Mesenchymal stem cell (in vitro differentiated cells and primary cell): ENCODE data around the gene CUL2.

Experiments used
- DNase-seq: peaks from one replicate; pipeline ENCODE4 v3.0.0-alpha.2; 2013
- H2AFZ ChIP-seq: one replicate; pipeline ENCODE4 v1.6.1; 2013; ENCODE audit warnings: low read depth, mild to moderate bottlenecking, control low read depth, inconsistent platforms, low read length, moderate library complexity
- H2AK5ac ChIP-seq: 2 replicates; pipeline ENCODE4 v1.6.1; 2013; ENCODE audit warnings: low read length, moderate library complexity, mild to moderate bottlenecking, inconsistent platforms; ENCODE audit not compliant: severe bottlenecking
- H2BK120ac ChIP-seq: one replicate; pipeline ENCODE4 v1.6.1; 2013; ENCODE audit warnings: low read depth, mild to moderate bottlenecking, inconsistent platforms, low read length, moderate library complexity
- H2BK12ac ChIP-seq, 2 experiments: one replicate each; pipeline ENCODE4 v1.6.1; 2013; ENCODE audit warnings: inconsistent platforms in 2 of 2, low read length in 2 of 2, mild to moderate bottlenecking in 2 of 2, moderate library complexity in 2 of 2, control low read depth in 1 of 2
- H2BK15ac ChIP-seq: one replicate; pipeline ENCODE4 v1.6.1; 2013; ENCODE audit warnings: mild to moderate bottlenecking, low read depth, inconsistent platforms; ENCODE audit not compliant: poor library complexity, severe bottlenecking
- H2BK5ac ChIP-seq: 2 replicates; pipeline ENCODE4 v1.6.1; 2013; ENCODE audit warnings: low read depth, mild to moderate bottlenecking, low read length, control low read depth, inconsistent platforms; ENCODE audit not compliant: poor library complexity, severe bottlenecking
- H3K14ac ChIP-seq, 2 experiments: one replicate each; pipeline ENCODE4 v1.6.1; 2013; ENCODE audit warnings: inconsistent platforms in 2 of 2, low read length in 2 of 2, control low read depth in 1 of 2, mild to moderate bottlenecking in 1 of 2, moderate library complexity in 1 of 2
- H3K18ac ChIP-seq, 2 experiments: one replicate each; pipeline ENCODE4 v1.6.1; 2013; ENCODE audit warnings: inconsistent platforms in 2 of 2, low read length in 2 of 2, control low read depth in 1 of 2, low read depth in 1 of 2, mild to moderate bottlenecking in 1 of 2
- H3K23ac ChIP-seq, 2 experiments: one replicate each; pipeline ENCODE4 v1.6.1; 2013; ENCODE audit warnings: inconsistent platforms in 2 of 2, low read length in 2 of 2, mild to moderate bottlenecking in 2 of 2, moderate library complexity in 2 of 2, control low read depth in 1 of 2
- H3K27ac ChIP-seq: 2 replicates; pipeline ENCODE4 v1.5.1; 2013; ENCODE audit warnings: mild to moderate bottlenecking, moderate library complexity, low read length, control low read depth, inconsistent platforms; ENCODE audit not compliant: poor library complexity, severe bottlenecking
- H3K27me3 ChIP-seq, 2 experiments: 2 replicates each; pipeline versions ENCODE4 v1.6.1 to v1.7.0; 2013; ENCODE audit warnings: low read length in 2 of 2, mild to moderate bottlenecking in 2 of 2, moderate library complexity in 2 of 2, control low read depth in 1 of 2, inconsistent platforms in 1 of 2; ENCODE audit not compliant: control insufficient read depth in 1 of 2, insufficient read depth in 1 of 2
- H3K36me3 ChIP-seq, 2 experiments: 2 replicates each; pipeline versions ENCODE4 v1.6.1 to v1.7.0; 2013; ENCODE audit warnings: low read length in 2 of 2, control low read depth in 1 of 2, inconsistent platforms in 1 of 2, low read depth in 1 of 2, mild to moderate bottlenecking in 1 of 2; ENCODE audit not compliant: insufficient read depth in 2 of 2, control insufficient read depth in 1 of 2
- H3K4ac ChIP-seq, 2 experiments: one replicate each; pipeline ENCODE4 v1.6.1; 2013; ENCODE audit warnings: inconsistent platforms in 2 of 2, low read length in 2 of 2, mild to moderate bottlenecking in 2 of 2, moderate library complexity in 2 of 2, control low read depth in 1 of 2, low read depth in 1 of 2
- H3K4me1 ChIP-seq: 2 replicates; pipeline ENCODE4 v1.6.1; 2013; ENCODE audit warnings: low read depth, low read length, control low read depth; ENCODE audit not compliant: control insufficient read depth, insufficient read depth
- H3K4me2 ChIP-seq: 2 replicates; pipeline ENCODE4 v1.6.1; 2013; ENCODE audit warnings: low read length, mild to moderate bottlenecking, inconsistent platforms; ENCODE audit not compliant: poor library complexity, severe bottlenecking
- H3K4me3 ChIP-seq, 2 experiments: 2 replicates each; pipeline versions ENCODE4 v1.5.1 to v1.7.0; 2013; ENCODE audit warnings: low read length in 2 of 2, mild to moderate bottlenecking in 2 of 2, control low read depth in 1 of 2, low read depth in 1 of 2; ENCODE audit not compliant: insufficient read depth in 1 of 2
- H3K79me1 ChIP-seq: replicated peaks from 2 replicates; pipeline ENCODE4 v1.6.1; 2013; ENCODE audit warnings: mild to moderate bottlenecking, control low read depth, low read length, inconsistent platforms; ENCODE audit not compliant: poor library complexity, severe bottlenecking
- H3K9ac ChIP-seq: 2 replicates; pipeline ENCODE4 v1.7.0; 2013; ENCODE audit warnings: mild to moderate bottlenecking, low read length, moderate library complexity
- H3K9me3 ChIP-seq: 2 replicates; pipeline ENCODE4 v1.7.0; 2013; ENCODE audit warnings: mild to moderate bottlenecking, low read length; ENCODE audit not compliant: control insufficient read depth
- H4K8ac ChIP-seq: one replicate; pipeline ENCODE4 v1.6.1; 2013; ENCODE audit warnings: inconsistent platforms, mild to moderate bottlenecking, low read length, moderate library complexity
- H4K91ac ChIP-seq: one replicate; pipeline ENCODE4 v1.6.1; 2013; ENCODE audit warnings: mild to moderate bottlenecking, low read length, inconsistent platforms
- WGBS: methylation state at CpG from one replicate; pipeline ENCODE4 v1.1.7; 2013; ENCODE audit warnings: mixed read lengths; 5-methylcytosine and 5-hydroxymethylcytosine counted together

CUL2 gene

DNA sequence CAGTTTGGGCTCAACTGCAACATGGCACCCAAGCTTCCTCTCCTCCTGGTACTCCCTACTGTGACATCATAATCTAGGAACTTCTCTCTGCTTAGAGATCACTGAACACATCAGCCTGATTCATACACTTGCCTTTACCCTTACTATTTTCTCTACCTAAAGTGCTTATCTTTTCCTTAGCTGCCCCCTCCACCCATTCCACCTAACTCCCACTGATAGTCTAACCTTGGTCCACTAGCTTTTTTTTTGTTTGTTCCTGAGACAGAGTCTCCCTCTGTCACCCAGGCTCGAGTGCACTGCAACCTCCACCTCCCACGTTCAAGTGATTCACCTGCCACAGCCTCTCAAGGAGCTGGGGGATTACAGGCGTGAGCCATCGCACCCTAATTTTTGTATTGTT is 15.9 kb downstream of the CUL2 start:
- Histone ChIP-seq H3K23ac (no peak overlapping the region), H3K79me1 (peaks cover 15% of the 10 kb centered on the region)

GRCh38 chr10:35070521-35070920 is 19.6 kb downstream of the CUL2 start:
- H4K91ac ChIP-seq = no peak overlapping the region
- no peak overlapping the region for H2BK5ac ChIP-seq

More for the DNA sequence above, 15.9 kb downstream of the CUL2 start:
- H2BK15ac ChIP-seq = no peak overlapping the region
- H3K4me2 ChIP-seq = no peak overlapping the region
- no peak for DNase-seq
- peaks cover 4 to 25% of the 10 kb centered on the region in 2 experiments for H3K36me3 ChIP-seq
- no peak overlapping the region for H2BK12ac ChIP-seq
- no peaks in the 10 kb centered on the region for H3K9me3 ChIP-seq
- H4K91ac ChIP-seq = no peak overlapping the region
- no peak overlapping the region for H3K18ac ChIP-seq
- peaks cover 3% of the 10 kb centered on the region for H3K4me1 ChIP-seq
- no peak overlapping the region for H3K14ac ChIP-seq
- H2BK120ac ChIP-seq = no peak overlapping the region
- no peak overlapping the region for H3K4ac ChIP-seq
- no peak overlapping the region for H3K9ac ChIP-seq
- H2AK5ac ChIP-seq = no peak overlapping the region
- H4K8ac ChIP-seq = peak overlapping the region; percentile 38
- H3K27me3 ChIP-seq = no peaks in the 10 kb centered on the region
- H2AFZ ChIP-seq = no peak overlapping the region
- H3K4me3 ChIP-seq = no peak overlapping the region
- 88% methylated on average over 4 of the region's 4 CpGs for WGBS
- no peak overlapping the region for H3K27ac ChIP-seq
- no peak overlapping the region for H2BK5ac ChIP-seq

GRCh38 chr10:35063837-35064454 is 26.2 kb downstream of the CUL2 start:
- Histone ChIP-seq H3K9ac (no peak overlapping the region), H2BK12ac (no peak overlapping the region), H2BK15ac (no peak overlapping the region), H3K14ac (no peak overlapping the region), H2AK5ac (peak overlapping the region; percentile 85), H3K4me3 (no peak overlapping the region), H3K27ac (no peak overlapping the region), H3K18ac (no peak overlapping the region), H3K4me2 (no peak overlapping the region), H4K8ac (peak overlapping the region; percentile 7), H4K91ac (no peak overlapping the region), H2BK120ac (no peak overlapping the region), H3K4me1 (peaks cover 6% of the 10 kb centered on the region), H3K4ac (no peak overlapping the region), H3K9me3 (no peaks in the 10 kb centered on the region), H3K27me3 (no peaks in the 10 kb centered on the region), H2AFZ (no peak overlapping the region), H3K79me1 (peaks cover 14% of the 10 kb centered on the region), H2BK5ac (no peak overlapping the region), H3K23ac (no peak overlapping the region), H3K36me3 (peaks cover 11 to 78% of the 10 kb centered on the region in 2 experiments)
- no peak for DNase-seq
- 96% methylated on average over 2 of the region's 3 CpGs for WGBS

More at GRCh38 chr10:35070521-35070920, 19.6 kb downstream of the CUL2 start:
- no peak overlapping the region for H2AK5ac ChIP-seq
- 100% methylated on average over 2 of the region's 3 CpGs for WGBS
- no peak overlapping the region for H3K9ac ChIP-seq
- H3K9me3 ChIP-seq = no peaks in the 10 kb centered on the region
- no peaks in the 10 kb centered on the region for H3K27me3 ChIP-seq
- no peak overlapping the region for H3K14ac ChIP-seq
- peaks cover 18% of the 10 kb centered on the region for H3K79me1 ChIP-seq
- H3K4me1 ChIP-seq = peaks cover 7% of the 10 kb centered on the region
- H2BK15ac ChIP-seq = no peak overlapping the region
- no peak overlapping the region for H3K27ac ChIP-seq
- no peak overlapping the region for H2AFZ ChIP-seq
- no peak overlapping the region for H3K4me3 ChIP-seq
- no peak overlapping the region for H4K8ac ChIP-seq
- H3K4ac ChIP-seq = no peak overlapping the region
- DNase-seq = no peak
- H3K18ac ChIP-seq = no peak overlapping the region
- no peak overlapping the region for H2BK12ac ChIP-seq
- H3K4me2 ChIP-seq = no peak overlapping the region
- H3K36me3 ChIP-seq = peaks cover 12 to 50% of the 10 kb centered on the region in 2 experiments
- no peak overlapping the region for H2BK120ac ChIP-seq
- no peak overlapping the region for H3K23ac ChIP-seq

GRCh38 chr10:35059481-35059880 is 30.7 kb downstream of the CUL2 start:
- no peak overlapping the region for H4K91ac ChIP-seq
- no peak overlapping the region for H3K4ac ChIP-seq
- no peak overlapping the region for H2BK5ac ChIP-seq
- peaks cover 6 to 72% of the 10 kb centered on the region in 2 experiments for H3K36me3 ChIP-seq
- H2AK5ac ChIP-seq = peak overlapping the region; percentile 16
- no peak overlapping the region for H2BK12ac ChIP-seq
- H3K9ac ChIP-seq = no peak overlapping the region
- no peak overlapping the region for H3K4me3 ChIP-seq
- H3K4me1 ChIP-seq = peaks cover 9% of the 10 kb centered on the region
- DNase-seq = peak; percentile 47
- no peaks in the 10 kb centered on the region for H3K9me3 ChIP-seq
- no peak overlapping the region for H2BK15ac ChIP-seq
- H3K79me1 ChIP-seq = peaks cover 19% of the 10 kb centered on the region
- no peak overlapping the region for H2BK120ac ChIP-seq
- H3K4me2 ChIP-seq = no peak overlapping the region
- no peak overlapping the region for H3K14ac ChIP-seq
- H4K8ac ChIP-seq = no peak overlapping the region
- H2AFZ ChIP-seq = no peak overlapping the region
- H3K27ac ChIP-seq = no peak overlapping the region
- H3K23ac ChIP-seq = no peak overlapping the region
- no peaks in the 10 kb centered on the region for H3K27me3 ChIP-seq
- H3K18ac ChIP-seq = no peak overlapping the region
